Measurements from ENCODE around the gene SEC31A. TPM values are rescaled to one million over a fixed set of nuclear protein-coding genes. Genes with fewer than 3 reads are reported as not detected.
"Not testable (repeated sequence)": the region's sequence is repeated elsewhere in the genome, so short reads cannot be mapped to it uniquely, and the experiment has no call there.

Gene SEC31A
- total and polyA plus RNA-seq, 7 experiments from 2014 or later, result 130 to 168 (median 147) TPM

- Mint-ChIP-seq H3K4me3 (peak overlapping the region in 9 of 10 donors; percentile 33 to 79 (median 63)), H3K27ac (peak overlapping the region; percentile 44 to 94 (median 86)), H3K27me3 (no peaks in the 10 kb centered on the region), H3K4me1 (peaks cover 19 to 43% (median 33%) of the 10 kb centered on the region in 7 donors), H3K36me3 (peaks cover 7 to 66% (median 44%) of the 10 kb centered on the region in 5 donors), H3K9me3 (no peaks in the 10 kb centered on the region)
- Histone ChIP-seq H3K36me3 (ENCODE audit: control insufficient read depth in 2 of 3, insufficient read depth in 3 of 3, low read length in 3 of 3) (peaks cover 8 to 47% (median 36%) of the 10 kb centered on the region in 3 experiments), H3K4me3 (ENCODE audit: low read length) (no peak overlapping the region), H3K4me1 (ENCODE audit: control insufficient read depth in 2 of 2, insufficient read depth in 2 of 2, low read length in 2 of 2) (peaks cover 13 to 19% of the 10 kb centered on the region in 2 donors), H3K27ac (ENCODE audit: low read depth, low read length) (peak overlapping the region; percentile 56), H3K9me3 (ENCODE audit: control insufficient read depth in 2 of 3, low read length in 3 of 3) (no peaks in the 10 kb centered on the region), H3K27me3 (ENCODE audit: control insufficient read depth in 2 of 2, insufficient read depth in 2 of 2, low read length in 2 of 2) (no peaks in the 10 kb centered on the region)
- peak in 7 of 9 donors; percentile 20 to 53 (median 30) for DNase-seq
- intact Hi-C loops (cut with micrococcal nuclease), result loop anchor here (1.0 to 10.0 kb wide), 7 partner anchors 25 to 491 kb away; partner anchors contain the start of genes SEC31A (in 2 of the 2), COPS4 (in 1 of the 2), HNRNPD (in 1 of the 2) and LIN54 (in 1 of the 2)
- ChIA-PET CTCF (no interaction called here), POLR2A (interaction anchor here (1.5 to 1.8 kb wide), 2 partner anchors 21 to 35 kb away, joined by 6 to 10 read pairs; partner anchors contain the start of gene THAP9)
- ATAC-seq, result peak; percentile 70
Observed at GRCh38 chr4:82865592-82865991, 25.4 kb downstream of the SEC31A start.

- Histone ChIP-seq H3K27me3 (ENCODE audit: control insufficient read depth in 2 of 2, insufficient read depth in 2 of 2, low read length in 2 of 2) (no peaks in the 10 kb centered on the region), H3K4me3 (ENCODE audit: low read length) (no peak overlapping the region), H3K36me3 (ENCODE audit: control insufficient read depth in 2 of 3, insufficient read depth in 3 of 3, low read length in 3 of 3) (peaks cover 5 to 38% (median 33%) of the 10 kb centered on the region in 3 experiments), H3K27ac (ENCODE audit: low read depth, low read length) (peak overlapping the region; percentile 4), H3K4me1 (ENCODE audit: control insufficient read depth in 2 of 2, insufficient read depth in 2 of 2, low read length in 2 of 2) (peaks cover 13 to 19% of the 10 kb centered on the region in 2 donors), H3K9me3 (ENCODE audit: control insufficient read depth in 2 of 3, low read length in 3 of 3) (no peaks in the 10 kb centered on the region)
- DNase-seq (no peak), ATAC-seq (no peak)
- Mint-ChIP-seq H3K27me3 (no peaks in the 10 kb centered on the region), H3K27ac (peak overlapping the region; percentile 44 to 93 (median 80)), H3K36me3 (peaks cover 0 to 56% (median 36%) of the 10 kb centered on the region in 5 donors), H3K4me1 (peaks cover 19 to 43% (median 33%) of the 10 kb centered on the region in 7 donors), H3K9me3 (no peaks in the 10 kb centered on the region), H3K4me3 (peak overlapping the region in 7 of 10 donors; percentile 16 to 75 (median 45))
- ChIA-PET POLR2A (interaction anchor here (0.7 to 1.8 kb wide), 3 partner anchors 18 to 36 kb away, joined by 3 to 10 read pairs (median 4); partner anchors contain the start of gene THAP9), CTCF (no interaction called here)
- intact Hi-C loops (cut with micrococcal nuclease), result loop anchor here (2.0 to 10.0 kb wide), 3 partner anchors 26 to 490 kb away; partner anchors contain the start of genes HNRNPD (in 1 of the 2) and SEC31A (in 1 of the 2)
Observed at GRCh38 chr4:82864336-82864979, 26.5 kb downstream of the SEC31A start.

- Histone ChIP-seq H3K9me3 (ENCODE audit: control insufficient read depth in 2 of 3, low read length in 3 of 3) (no peaks in the 10 kb centered on the region), H3K36me3 (ENCODE audit: control insufficient read depth in 2 of 3, insufficient read depth in 3 of 3, low read length in 3 of 3) (peaks cover 5 to 34% (median 25%) of the 10 kb centered on the region in 3 experiments), H3K4me3 (ENCODE audit: low read length) (no peak overlapping the region), H3K27me3 (ENCODE audit: control insufficient read depth in 2 of 2, insufficient read depth in 2 of 2, low read length in 2 of 2) (no peaks in the 10 kb centered on the region), H3K27ac (ENCODE audit: low read depth, low read length) (no peak overlapping the region), H3K4me1 (ENCODE audit: control insufficient read depth in 2 of 2, insufficient read depth in 2 of 2, low read length in 2 of 2) (peaks cover 10 to 15% of the 10 kb centered on the region in 2 donors)
- Mint-ChIP-seq H3K27ac (peak overlapping the region in 4 of 9 donors; percentile 2 to 57 (median 16)), H3K9me3 (no peaks in the 10 kb centered on the region), H3K36me3 (peaks cover 0 to 44% (median 31%) of the 10 kb centered on the region in 5 donors), H3K4me3 (no peak overlapping the region), H3K4me1 (peaks cover 19 to 31% (median 26%) of the 10 kb centered on the region in 7 donors), H3K27me3 (no peaks in the 10 kb centered on the region)
- CTCF ChIA-PET, result no interaction called here
- POLR2A ChIA-PET, result interaction anchor here (0.6 kb wide), 1 partner anchor 13 kb away, joined by 4 read pairs; no protein-coding TSS in a partner anchor
- DNase-seq (no peak), ATAC-seq (no peak)
- intact Hi-C loops (cut with micrococcal nuclease), result loop anchor here (2.0 to 10.0 kb wide), 2 partner anchors 13 to 487 kb away; partner anchors contain the start of gene HNRNPD (in 1 of the 2)
Observed at GRCh38 chr4:82861529-82861928, 29.4 kb downstream of the SEC31A start.

- H3K4me3 Mint-ChIP-seq; H3K4me3 ChIP-seq (ENCODE audit: low read length); H3K27me3 Mint-ChIP-seq; H3K9me3 Mint-ChIP-seq; H3K27ac Mint-ChIP-seq; H3K27ac ChIP-seq (ENCODE audit: low read depth, low read length); POLR2A ChIA-PET; DNase-seq; H3K9me3 ChIP-seq (ENCODE audit: control insufficient read depth in 2 of 3, low read length in 3 of 3); H3K27me3 ChIP-seq (ENCODE audit: control insufficient read depth in 2 of 2, insufficient read depth in 2 of 2, low read length in 2 of 2); ATAC-seq; H3K4me1 ChIP-seq (ENCODE audit: control insufficient read depth in 2 of 2, insufficient read depth in 2 of 2, low read length in 2 of 2): not testable (repeated sequence)
- peaks cover 8 to 26% (median 16%) of the 10 kb centered on the region in 7 donors for H3K4me1 Mint-ChIP-seq
- peaks cover 3 to 39% (median 30%) of the 10 kb centered on the region in 5 donors for H3K36me3 Mint-ChIP-seq
- H3K36me3 ChIP-seq (ENCODE audit: control insufficient read depth in 2 of 3, insufficient read depth in 3 of 3, low read length in 3 of 3), result peaks cover 5 to 31% (median 25%) of the 10 kb centered on the region in 3 experiments
- CTCF ChIA-PET, result interaction anchor here (0.7 kb wide), 1 partner anchor 408 kb away, joined by 4 read pairs; no protein-coding TSS in a partner anchor
- intact Hi-C loops (cut with micrococcal nuclease), result loop anchor here (2.0 to 10.0 kb wide), 2 partner anchors 14 to 486 kb away; partner anchors contain the start of gene HNRNPD (in 1 of the 2)
Observed at GRCh38 chr4:82860487-82860886, 30.5 kb downstream of the SEC31A start.

GRCh38 chr4:82852751-82853285 is 38.1 kb downstream of the SEC31A start:
- Mint-ChIP-seq H3K4me1 (peaks cover 0 to 17% (median 3%) of the 10 kb centered on the region in 7 donors), H3K4me3 (no peak overlapping the region), H3K36me3 (peaks cover 27 to 50% (median 36%) of the 10 kb centered on the region in 5 donors), H3K27me3 (no peaks in the 10 kb centered on the region), H3K27ac (peak overlapping the region in 2 of 9 donors; percentile 16 to 46), H3K9me3 (no peaks in the 10 kb centered on the region)
- H3K4me1 ChIP-seq (ENCODE audit: control insufficient read depth in 2 of 2, insufficient read depth in 2 of 2, low read length in 2 of 2), result no peaks in the 10 kb centered on the region
- H3K27me3 ChIP-seq (ENCODE audit: control insufficient read depth in 2 of 2, insufficient read depth in 2 of 2, low read length in 2 of 2), result no peaks in the 10 kb centered on the region
- DNase-seq (no peak), ATAC-seq (no peak)
- H3K36me3 ChIP-seq (ENCODE audit: control insufficient read depth in 2 of 3, insufficient read depth in 3 of 3, low read length in 3 of 3), result peaks cover 22 to 58% (median 29%) of the 10 kb centered on the region in 3 experiments
- POLR2A ChIA-PET, result interaction anchor here (0.6 to 1.1 kb wide), 3 partner anchors 15 to 474 kb away, joined by 3 to 4 read pairs (median 3); partner anchors contain the start of gene THAP9
- CTCF ChIA-PET, result interaction anchor here (0.5 to 2.7 kb wide), 9 partner anchors 11 to 431 kb away, joined by 3 to 11 read pairs (median 3); partner anchors contain the start of gene THAP9
- intact Hi-C loops (cut with micrococcal nuclease), result loop anchor here (1.0 to 5.0 kb wide), 6 partner anchors 38 to 429 kb away; partner anchors contain the start of genes COQ2 (in 1 of the 2), LIN54 (in 1 of the 2), SEC31A (in 1 of the 2) and THAP9 (in 1 of the 2)
- no peak overlapping the region for H3K27ac ChIP-seq (ENCODE audit: low read depth, low read length)
- H3K4me3 ChIP-seq (ENCODE audit: low read length), result no peak overlapping the region
- H3K9me3 ChIP-seq (ENCODE audit: control insufficient read depth in 2 of 3, low read length in 3 of 3), result no peaks in the 10 kb centered on the region

Measured in naive thymus-derived CD4-positive, alpha-beta T cell (primary cell).